ENCODE measurements around the gene GCK. TPM values are rescaled to one million over a fixed set of nuclear protein-coding genes. Genes with fewer than 3 reads are reported as not detected.

GCK gene
- total RNA-seq, 1 experiment from 2014 or later = not detected

GRCh38 chr7:44236333-44236728 lies 47.1 kb upstream of the GCK start:
- CTCF ChIA-PET = no interaction called here

GRCh38 chr7:44235582-44236332 lies 46.5 kb upstream of the GCK start:
- no peak overlapping the region for H2AFZ ChIP-seq (ENCODE audit: low read length)
- H3K36me3 ChIP-seq (ENCODE audit: low read depth, low read length) = no peaks in the 10 kb centered on the region
- intact Hi-C loops (cut with micrococcal nuclease) = no loop called here

More at GRCh38 chr7:44236333-44236728, 47.1 kb upstream of the GCK start:
- no peak for ATAC-seq
- POLR2A ChIA-PET (ENCODE audit: unreplicated experiment) = no interaction called here
- Histone ChIP-seq H4K20me1 (ENCODE audit: low read length) (no peaks in the 10 kb centered on the region), H3K27ac (ENCODE audit: low read length) (no peak overlapping the region), H3K9me2 (replicated peaks; ENCODE audit: low read length) (no peaks in the 10 kb centered on the region), H3K36me3 (ENCODE audit: low read depth, low read length) (no peaks in the 10 kb centered on the region), H3K4me3 (ENCODE audit: low read length) (no peak overlapping the region), H3K9me3 (ENCODE audit: low read length) (no peaks in the 10 kb centered on the region), H3K9ac (ENCODE audit: low read length) (no peak overlapping the region), H3K4me2 (ENCODE audit: low read length) (no peak overlapping the region), H3K79me2 (ENCODE audit: low read length) (no peaks in the 10 kb centered on the region), H3K27me3 (ENCODE audit: low read length) (no peaks in the 10 kb centered on the region), H3F3A (ENCODE audit: low read length, unreplicated experiment) (no peaks in the 10 kb centered on the region), H2AFZ (ENCODE audit: low read length) (no peak overlapping the region), H3K4me1 (ENCODE audit: insufficient read depth, low read length) (no peaks in the 10 kb centered on the region)
- no peak for DNase-seq
- BruUV-seq (replicated peaks) = no TSS peak
- no peak for TF ChIP-seq EZH2phosphoT487 (IDR thresholded peaks at IDR 0.05; ENCODE audit: borderline replicate concordance, low read length)
- TF ChIP-seq EZH2 (IDR thresholded peaks at IDR 0.05; ENCODE audit: low read length, unreplicated experiment) = no peak
- TF ChIP-seq CTCF (conservative IDR thresholded peaks at IDR 0.05; ENCODE audit: low read depth, low read length) = no peak
- intact Hi-C loops (cut with micrococcal nuclease) = no loop called here

More at GRCh38 chr7:44235582-44236332, 46.5 kb upstream of the GCK start:
- ATAC-seq (no peak), DNase-seq (no peak)
- Histone ChIP-seq H3K4me1 (ENCODE audit: insufficient read depth, low read length) (no peaks in the 10 kb centered on the region), H3K79me2 (ENCODE audit: low read length) (no peaks in the 10 kb centered on the region), H3K4me3 (ENCODE audit: low read length) (no peak overlapping the region), H3K27me3 (ENCODE audit: low read length) (no peaks in the 10 kb centered on the region), H3K9me2 (replicated peaks; ENCODE audit: low read length) (no peaks in the 10 kb centered on the region), H3K4me2 (ENCODE audit: low read length) (no peak overlapping the region), H3K9ac (ENCODE audit: low read length) (no peak overlapping the region), H3K27ac (ENCODE audit: low read length) (no peak overlapping the region), H3F3A (ENCODE audit: low read length, unreplicated experiment) (no peaks in the 10 kb centered on the region), H3K9me3 (ENCODE audit: low read length) (no peaks in the 10 kb centered on the region), H4K20me1 (ENCODE audit: low read length) (no peaks in the 10 kb centered on the region)
- POLR2A ChIA-PET (ENCODE audit: unreplicated experiment) = no interaction called here
- no TSS peak for BruUV-seq (replicated peaks)
- TF ChIP-seq EZH2 (IDR thresholded peaks at IDR 0.05; ENCODE audit: low read length, unreplicated experiment) = no peak
- no peak for TF ChIP-seq EZH2phosphoT487 (IDR thresholded peaks at IDR 0.05; ENCODE audit: borderline replicate concordance, low read length)
- no peak for TF ChIP-seq CTCF (conservative IDR thresholded peaks at IDR 0.05; ENCODE audit: low read depth, low read length)
- CTCF ChIA-PET = no interaction called here
